Astrocyte of the spinal cord (primary cell): ENCODE data around the gene KDM3B.
A peak's percentile ranks its signal among the peaks of the same experiment; 100 is the strongest.

ENCODE experiments used
- DNase-seq: peaks from one replicate; pipeline ENCODE4 v3.0.0; 2011; ENCODE audit warnings: low read depth, low spot score
- H3K4me3 ChIP-seq: 2 replicates; pipeline ENCODE4 v1.5.1; 2011; ENCODE audit warnings: low read depth, mild to moderate bottlenecking, low read length, moderate library complexity
- CTCF ChIP-seq: IDR thresholded peaks from 2 replicates; pipeline ENCODE4 v1.5.1; 2012; ENCODE audit warnings: low read depth, mild to moderate bottlenecking, low read length, inconsistent platforms
- in situ Hi-C: cut with HindIII; loops from 2 replicates; pipeline ENCODE4 v1.10.0; 2017; ENCODE audit warnings: low sequenced_read_pairs

Gene KDM3B

GRCh38 chr5:138350563-138350890 is 2.0 kb upstream of the KDM3B start:
- no peak for TF ChIP-seq CTCF
- H3K4me3 ChIP-seq, result no peak overlapping the region
- in situ Hi-C loops, result no loop called here
- no peak for DNase-seq

- H3K4me3 ChIP-seq, result no peak overlapping the region
- peak; percentile 85 for DNase-seq
- in situ Hi-C loops, result no loop called here
- no peak for TF ChIP-seq CTCF
Observed at GRCh38 chr5:138351056-138351455, 1.4 kb upstream of the KDM3B start.

- TF ChIP-seq CTCF, result no peak
Observed at GRCh38 chr5:138351517-138351916, 968 bp upstream of the KDM3B start.

GRCh38 chr5:138352722-138353559 is 456 bp downstream of the KDM3B start:
- DNase-seq, result peak; percentile 56
- in situ Hi-C loops, result no loop called here
- TF ChIP-seq CTCF, result peak; percentile 33
- peak overlapping the region; percentile 91 for H3K4me3 ChIP-seq

More at GRCh38 chr5:138351517-138351916, 968 bp upstream of the KDM3B start:
- in situ Hi-C loops, result no loop called here
- DNase-seq, result no peak
- H3K4me3 ChIP-seq, result no peak overlapping the region

GRCh38 chr5:138353560-138354080 is 1.1 kb downstream of the KDM3B start:
- no peak for TF ChIP-seq CTCF
- peak overlapping the region; percentile 91 for H3K4me3 ChIP-seq
- in situ Hi-C loops, result no loop called here
- DNase-seq, result no peak

- peak overlapping the region; percentile 91 for H3K4me3 ChIP-seq
- in situ Hi-C loops, result no loop called here
- DNase-seq, result no peak
- no peak for TF ChIP-seq CTCF
Observed at GRCh38 chr5:138354387-138354786, 1.9 kb downstream of the KDM3B start.
